SIG-M5 (cell line): ENCODE data around the gene SELENOV.

ENCODE experiments used
- DNase-seq: peaks from one replicate; lab custom pipeline; 2025; lab: John Stamatoyannopoulos, UW

Gene SELENOV

GRCh38 chr19:39558624-39559117 lies 43.7 kb downstream of the SELENOV start:
- DNase-seq = no peak

- no peak for DNase-seq
These were observed 48.5 kb downstream of the SELENOV start for GRCh38 chr19:39563408-39563807.

GRCh38 chr19:39566064-39566463 lies 51.1 kb downstream of the SELENOV start:
- no peak for DNase-seq

- DNase-seq = no peak
These were observed 53.7 kb downstream of the SELENOV start for GRCh38 chr19:39568604-39569003.
